ENCODE data around the gene PRR13.
"Not testable (repeated sequence)": the region's sequence is repeated elsewhere in the genome, so short reads cannot be mapped to it uniquely, and the experiment has no call there.

Gene PRR13

GRCh38 chr12:53465679-53466078 lies 24.1 kb downstream of the PRR13 start:
- H3K36me3 ChIP-seq (ENCODE audit: control insufficient read depth, insufficient read depth, low read length): peaks cover 86% of the 10 kb centered on the region
- H3K4me3 ChIP-seq (ENCODE audit: low read length): no peak overlapping the region
- no peaks in the 10 kb centered on the region for H3K27me3 ChIP-seq (ENCODE audit: control insufficient read depth, insufficient read depth, low read length)
- no peak overlapping the region for H3K27ac ChIP-seq (ENCODE audit: low read depth, low read length)
- no peak overlapping the region for H3K9ac ChIP-seq (ENCODE audit: low read length)
- H3K4me1 ChIP-seq (ENCODE audit: control insufficient read depth, insufficient read depth, low read length): no peaks in the 10 kb centered on the region

- Histone ChIP-seq H3K27ac (ENCODE audit: low read depth, low read length) (no peak overlapping the region), H3K27me3 (ENCODE audit: control insufficient read depth, insufficient read depth, low read length) (no peaks in the 10 kb centered on the region), H3K4me1 (ENCODE audit: control insufficient read depth, insufficient read depth, low read length) (no peaks in the 10 kb centered on the region), H3K36me3 (ENCODE audit: control insufficient read depth, insufficient read depth, low read length) (peaks cover 79% of the 10 kb centered on the region), H3K9ac (ENCODE audit: low read length) (no peak overlapping the region), H3K4me3 (ENCODE audit: low read length) (no peak overlapping the region)
Observed at GRCh38 chr12:53466640-53467039, 25.1 kb downstream of the PRR13 start.

- H3K27ac ChIP-seq (ENCODE audit: low read depth, low read length): no peak overlapping the region
- H3K36me3 ChIP-seq (ENCODE audit: control insufficient read depth, insufficient read depth, low read length): peaks cover 79% of the 10 kb centered on the region
- no peaks in the 10 kb centered on the region for H3K4me1 ChIP-seq (ENCODE audit: control insufficient read depth, insufficient read depth, low read length)
- H3K9ac ChIP-seq (ENCODE audit: low read length): no peak overlapping the region
- H3K27me3 ChIP-seq (ENCODE audit: control insufficient read depth, insufficient read depth, low read length): no peaks in the 10 kb centered on the region
- H3K4me3 ChIP-seq (ENCODE audit: low read length): no peak overlapping the region
Observed at GRCh38 chr12:53467082-53467481, 25.5 kb downstream of the PRR13 start.

- Histone ChIP-seq H3K9ac (ENCODE audit: low read length) (no peak overlapping the region), H3K27ac (ENCODE audit: low read depth, low read length) (no peak overlapping the region), H3K4me1 (ENCODE audit: control insufficient read depth, insufficient read depth, low read length) (no peaks in the 10 kb centered on the region), H3K4me3 (ENCODE audit: low read length) (no peak overlapping the region), H3K36me3 (ENCODE audit: control insufficient read depth, insufficient read depth, low read length) (peaks cover 74% of the 10 kb centered on the region), H3K27me3 (ENCODE audit: control insufficient read depth, insufficient read depth, low read length) (no peaks in the 10 kb centered on the region)
Observed at GRCh38 chr12:53467880-53468279, 26.3 kb downstream of the PRR13 start.

GRCh38 chr12:53468282-53468681 lies 26.7 kb downstream of the PRR13 start:
- no peak overlapping the region for H3K9ac ChIP-seq (ENCODE audit: low read length)
- no peaks in the 10 kb centered on the region for H3K27me3 ChIP-seq (ENCODE audit: control insufficient read depth, insufficient read depth, low read length)
- no peak overlapping the region for H3K27ac ChIP-seq (ENCODE audit: low read depth, low read length)
- no peak overlapping the region for H3K4me3 ChIP-seq (ENCODE audit: low read length)
- no peaks in the 10 kb centered on the region for H3K4me1 ChIP-seq (ENCODE audit: control insufficient read depth, insufficient read depth, low read length)
- H3K36me3 ChIP-seq (ENCODE audit: control insufficient read depth, insufficient read depth, low read length): peaks cover 70% of the 10 kb centered on the region

- no peaks in the 10 kb centered on the region for H3K4me1 ChIP-seq (ENCODE audit: control insufficient read depth, insufficient read depth, low read length)
- no peak overlapping the region for H3K27ac ChIP-seq (ENCODE audit: low read depth, low read length)
- H3K9ac ChIP-seq (ENCODE audit: low read length): no peak overlapping the region
- H3K27me3 ChIP-seq (ENCODE audit: control insufficient read depth, insufficient read depth, low read length): no peaks in the 10 kb centered on the region
- peaks cover 60% of the 10 kb centered on the region for H3K36me3 ChIP-seq (ENCODE audit: control insufficient read depth, insufficient read depth, low read length)
- H3K4me3 ChIP-seq (ENCODE audit: low read length): no peak overlapping the region
Observed at GRCh38 chr12:53472056-53472582, 30.6 kb downstream of the PRR13 start.

GRCh38 chr12:53474077-53474476 lies 32.5 kb downstream of the PRR13 start:
- H3K4me1 ChIP-seq (ENCODE audit: control insufficient read depth, insufficient read depth, low read length): no peaks in the 10 kb centered on the region

GRCh38 chr12:53474819-53475218 lies 33.3 kb downstream of the PRR13 start:
- Histone ChIP-seq H3K27ac (ENCODE audit: low read depth, low read length) (no peak overlapping the region), H3K27me3 (ENCODE audit: control insufficient read depth, insufficient read depth, low read length) (no peaks in the 10 kb centered on the region), H3K4me1 (ENCODE audit: control insufficient read depth, insufficient read depth, low read length) (no peaks in the 10 kb centered on the region), H3K36me3 (ENCODE audit: control insufficient read depth, insufficient read depth, low read length) (peaks cover 51% of the 10 kb centered on the region), H3K9ac (ENCODE audit: low read length) (no peak overlapping the region), H3K4me3 (ENCODE audit: low read length) (no peak overlapping the region)

More at GRCh38 chr12:53474077-53474476, 32.5 kb downstream of the PRR13 start:
- Histone ChIP-seq H3K9ac (ENCODE audit: low read length) (no peak overlapping the region), H3K4me3 (ENCODE audit: low read length) (no peak overlapping the region), H3K36me3 (ENCODE audit: control insufficient read depth, insufficient read depth, low read length) (peaks cover 52% of the 10 kb centered on the region), H3K27ac (ENCODE audit: low read depth, low read length) (no peak overlapping the region), H3K27me3 (ENCODE audit: control insufficient read depth, insufficient read depth, low read length) (no peaks in the 10 kb centered on the region)

GRCh38 chr12:53476769-53477209 lies 35.3 kb downstream of the PRR13 start:
- H3K27ac ChIP-seq (ENCODE audit: low read depth, low read length): no peak overlapping the region
- H3K4me1 ChIP-seq (ENCODE audit: control insufficient read depth, insufficient read depth, low read length): no peaks in the 10 kb centered on the region
- H3K4me3 ChIP-seq (ENCODE audit: low read length): no peak overlapping the region
- no peak overlapping the region for H3K9ac ChIP-seq (ENCODE audit: low read length)
- H3K36me3 ChIP-seq (ENCODE audit: control insufficient read depth, insufficient read depth, low read length): peaks cover 55% of the 10 kb centered on the region
- no peaks in the 10 kb centered on the region for H3K27me3 ChIP-seq (ENCODE audit: control insufficient read depth, insufficient read depth, low read length)

- H3K9ac ChIP-seq (ENCODE audit: low read length): no peak overlapping the region
- H3K4me3 ChIP-seq (ENCODE audit: low read length): no peak overlapping the region
- no peaks in the 10 kb centered on the region for H3K27me3 ChIP-seq (ENCODE audit: control insufficient read depth, insufficient read depth, low read length)
- peaks cover 59% of the 10 kb centered on the region for H3K36me3 ChIP-seq (ENCODE audit: control insufficient read depth, insufficient read depth, low read length)
- no peak overlapping the region for H3K27ac ChIP-seq (ENCODE audit: low read depth, low read length)
- H3K4me1 ChIP-seq (ENCODE audit: control insufficient read depth, insufficient read depth, low read length): no peaks in the 10 kb centered on the region
Observed at GRCh38 chr12:53478865-53479264, 37.3 kb downstream of the PRR13 start.

GRCh38 chr12:53479331-53479730 lies 37.8 kb downstream of the PRR13 start:
- Histone ChIP-seq H3K9ac (ENCODE audit: low read length) (no peak overlapping the region), H3K4me1 (ENCODE audit: control insufficient read depth, insufficient read depth, low read length) (no peaks in the 10 kb centered on the region), H3K36me3 (ENCODE audit: control insufficient read depth, insufficient read depth, low read length) (peaks cover 55% of the 10 kb centered on the region), H3K27me3 (ENCODE audit: control insufficient read depth, insufficient read depth, low read length) (no peaks in the 10 kb centered on the region), H3K27ac (ENCODE audit: low read depth, low read length) (no peak overlapping the region), H3K4me3 (ENCODE audit: low read length) (no peak overlapping the region)

- Histone ChIP-seq H3K9ac (ENCODE audit: low read length) (no peak overlapping the region), H3K4me1 (ENCODE audit: control insufficient read depth, insufficient read depth, low read length) (no peaks in the 10 kb centered on the region), H3K36me3 (ENCODE audit: control insufficient read depth, insufficient read depth, low read length) (peaks cover 54% of the 10 kb centered on the region), H3K27ac (ENCODE audit: low read depth, low read length) (no peak overlapping the region), H3K27me3 (ENCODE audit: control insufficient read depth, insufficient read depth, low read length) (no peaks in the 10 kb centered on the region), H3K4me3 (ENCODE audit: low read length) (no peak overlapping the region)
Observed at GRCh38 chr12:53480491-53481442, 39.2 kb downstream of the PRR13 start.

- not testable (repeated sequence) for H3K27ac ChIP-seq (ENCODE audit: low read depth, low read length); H3K9ac ChIP-seq (ENCODE audit: low read length); H3K27me3 ChIP-seq (ENCODE audit: control insufficient read depth, insufficient read depth, low read length); H3K4me1 ChIP-seq (ENCODE audit: control insufficient read depth, insufficient read depth, low read length); H3K4me3 ChIP-seq (ENCODE audit: low read length)
- H3K36me3 ChIP-seq (ENCODE audit: control insufficient read depth, insufficient read depth, low read length): peaks cover 49% of the 10 kb centered on the region
Observed at GRCh38 chr12:53481458-53481857, 39.9 kb downstream of the PRR13 start.
